Measurements from ENCODE around the gene FURIN.
"Not testable (repeated sequence)": the region's sequence is repeated elsewhere in the genome, so short reads cannot be mapped to it uniquely, and the experiment has no call there.

The FURIN gene

GRCh38 chr15:90918034-90918788, 49.8 kb downstream of the FURIN start:
- DNase-seq: no peak

- DNase-seq: no peak
These were observed 50.4 kb downstream of the FURIN start for GRCh38 chr15:90918835-90919234.

- no peak for DNase-seq
These were observed 53.5 kb downstream of the FURIN start for GRCh38 chr15:90921887-90922286.

- not testable (repeated sequence) for DNase-seq
These were observed 54.4 kb downstream of the FURIN start for GRCh38 chr15:90922712-90923322.

GRCh38 chr15:90924375-90924774, 56.0 kb downstream of the FURIN start:
- no peak for DNase-seq

GRCh38 chr15:90926766-90927165, 58.4 kb downstream of the FURIN start:
- DNase-seq: not testable (repeated sequence)

GRCh38 chr15:90928106-90928505, 59.7 kb downstream of the FURIN start:
- DNase-seq: peak; percentile 77

GRCh38 chr15:90929246-90930019, 61.0 kb downstream of the FURIN start:
- DNase-seq: peak; percentile 73

GRCh38 chr15:90930861-90931574, 62.6 kb downstream of the FURIN start:
- DNase-seq: peak; percentile 57

- no peak for DNase-seq
These were observed 63.1 kb downstream of the FURIN start for GRCh38 chr15:90931575-90931827.

GRCh38 chr15:90931828-90932659, 63.7 kb downstream of the FURIN start, which contains the start of gene HDDC3:
Gene HDDC3 (minus strand): TSS chr15:90932549. CDS start chr15:90932540, 9 bp downstream.
- peak; percentile 87 for DNase-seq

- DNase-seq: no peak
These were observed 64.2 kb downstream of the FURIN start for GRCh38 chr15:90932660-90932991.
